HG03460 (cell line): Measurements from ENCODE around the gene CACNA2D3.

ENCODE experiments used
- ATAC-seq: cut with Tn5 transposase; IDR thresholded peaks from one replicate; pipeline ENCODE4 v1.9.1; 2021; ENCODE audit not compliant: unreplicated experiment

CACNA2D3 gene

DNA sequence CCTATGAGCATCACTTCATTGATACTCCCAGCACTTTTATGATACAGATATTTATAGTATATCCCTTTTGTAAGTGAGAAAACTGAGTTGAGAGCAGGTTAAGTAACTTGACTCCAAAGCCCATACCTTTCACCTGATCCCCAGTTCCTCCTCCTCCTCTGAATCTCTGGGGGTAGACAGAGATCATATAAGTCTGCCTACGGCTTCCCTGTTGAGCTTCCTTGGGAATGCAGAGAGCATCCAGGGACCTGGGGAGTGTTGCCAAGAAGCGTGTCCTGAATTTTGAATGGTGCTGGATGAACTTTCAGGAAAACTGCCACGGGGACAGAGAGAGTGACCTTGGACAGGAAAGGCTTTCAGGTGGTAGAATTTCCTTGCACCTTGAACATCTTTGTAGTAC, 537.0 kb downstream of the CACNA2D3 start:
- no peak for ATAC-seq

DNA sequence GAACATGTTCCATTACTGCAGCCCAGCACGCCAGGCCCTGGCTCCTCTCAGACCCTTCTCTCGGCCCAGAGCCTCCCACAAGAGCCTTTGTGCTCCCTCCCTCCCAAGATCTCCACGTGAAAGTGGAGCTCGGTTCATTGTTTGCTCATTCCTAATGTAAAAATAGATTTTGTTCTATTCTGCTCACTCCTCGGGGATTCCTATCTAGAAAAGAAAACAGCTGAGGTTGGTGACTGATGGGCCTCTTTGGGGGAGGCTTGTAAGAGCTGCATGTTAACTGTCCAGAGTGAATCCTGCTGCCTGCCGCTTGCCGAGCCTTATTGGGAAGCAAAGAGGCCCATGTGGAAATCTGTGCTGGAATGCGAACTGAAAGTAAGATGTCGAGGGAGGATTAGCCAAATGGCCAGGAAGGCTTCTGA, 538.4 kb downstream of the CACNA2D3 start:
- ATAC-seq, result no peak

DNA sequence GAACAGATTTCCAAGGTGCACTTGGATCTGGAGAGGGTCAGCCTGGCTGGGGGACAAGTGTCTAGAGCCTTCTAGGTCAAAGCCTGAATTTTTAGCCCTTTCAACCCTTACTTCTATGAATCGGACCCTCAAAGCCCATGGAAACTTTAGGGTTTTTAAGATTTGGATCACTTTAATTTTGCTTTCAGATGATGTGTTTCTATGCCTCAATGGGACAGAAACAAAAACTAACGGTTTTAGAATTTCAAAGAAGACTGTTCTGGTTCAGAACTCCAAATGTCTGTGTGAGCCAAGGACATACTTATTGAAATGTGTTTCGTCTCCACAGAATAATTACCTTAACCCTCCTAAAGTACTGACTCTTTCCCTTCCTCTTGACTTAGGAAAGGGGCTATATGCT, 538.8 kb downstream of the CACNA2D3 start:
- ATAC-seq, result no peak

DNA sequence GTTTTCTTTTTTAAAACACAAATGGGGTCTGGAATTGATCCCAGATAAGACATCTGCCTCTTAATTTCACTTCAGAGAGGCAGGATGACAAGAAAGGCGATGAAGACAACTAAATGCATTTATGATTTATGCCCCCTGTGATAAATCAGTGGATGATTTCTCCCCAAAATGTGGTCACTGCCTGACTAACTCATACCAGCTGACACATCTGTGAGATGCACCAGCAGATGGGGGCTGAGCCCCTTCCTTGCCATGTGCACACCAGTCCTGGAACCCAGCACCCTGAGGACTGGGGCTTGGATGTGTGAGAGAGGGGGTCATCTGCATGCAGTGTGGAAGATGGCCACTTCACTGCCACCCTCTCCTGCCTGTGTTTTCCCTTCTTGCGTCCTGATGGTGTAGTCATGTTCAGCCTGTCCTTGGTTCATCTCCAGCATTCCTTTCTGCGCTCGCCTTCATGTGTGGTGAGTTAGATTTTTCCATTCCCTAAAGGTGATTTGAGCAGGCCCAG, 541.2 kb downstream of the CACNA2D3 start:
- no peak for ATAC-seq

DNA sequence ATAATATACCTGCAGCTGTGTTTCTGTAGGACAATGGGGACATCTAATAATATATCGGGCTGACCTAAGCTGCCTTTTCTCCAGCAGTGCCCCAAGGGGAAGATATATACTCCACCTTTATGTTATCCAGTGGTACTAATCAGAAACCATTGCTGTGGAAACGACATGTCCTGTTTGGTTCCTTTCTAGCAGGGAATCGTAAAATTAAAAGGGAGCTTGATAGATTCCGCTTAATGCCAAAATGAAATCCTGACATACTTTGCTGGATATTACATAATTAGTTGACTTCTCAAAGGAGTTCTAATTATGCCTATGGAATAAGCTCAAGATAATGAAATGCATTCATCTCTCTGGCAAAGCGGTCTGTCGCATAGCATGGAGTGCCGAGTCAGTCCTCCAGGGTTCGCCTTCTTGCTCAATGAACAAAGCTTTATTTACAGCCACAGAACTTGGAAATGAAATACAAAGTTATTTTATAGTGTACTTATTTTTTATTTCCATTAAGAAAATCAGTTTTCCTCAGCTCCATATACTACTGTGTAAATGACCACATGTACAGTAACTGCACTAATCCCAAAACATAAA, 542.8 kb downstream of the CACNA2D3 start:
- no peak for ATAC-seq

DNA sequence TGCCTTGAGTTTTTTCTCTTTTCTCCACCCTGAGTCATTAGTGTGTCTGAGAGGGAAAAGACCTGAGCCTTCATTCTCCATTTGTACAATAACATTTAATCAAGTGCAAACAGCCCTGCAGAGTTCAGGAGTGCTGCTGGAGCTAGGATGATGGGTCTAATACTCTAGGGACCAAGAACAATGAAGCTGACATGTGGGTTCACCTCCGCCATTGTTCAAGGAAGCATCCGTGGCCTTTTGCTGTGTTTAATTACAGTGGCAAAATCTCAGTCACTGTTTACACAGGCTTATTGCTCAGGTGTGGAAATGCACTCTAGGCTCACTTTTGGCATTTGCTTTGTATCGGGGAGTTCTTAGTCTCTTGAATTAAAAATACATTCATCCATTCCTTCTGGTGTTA, 545.9 kb downstream of the CACNA2D3 start:
- ATAC-seq, result no peak

DNA sequence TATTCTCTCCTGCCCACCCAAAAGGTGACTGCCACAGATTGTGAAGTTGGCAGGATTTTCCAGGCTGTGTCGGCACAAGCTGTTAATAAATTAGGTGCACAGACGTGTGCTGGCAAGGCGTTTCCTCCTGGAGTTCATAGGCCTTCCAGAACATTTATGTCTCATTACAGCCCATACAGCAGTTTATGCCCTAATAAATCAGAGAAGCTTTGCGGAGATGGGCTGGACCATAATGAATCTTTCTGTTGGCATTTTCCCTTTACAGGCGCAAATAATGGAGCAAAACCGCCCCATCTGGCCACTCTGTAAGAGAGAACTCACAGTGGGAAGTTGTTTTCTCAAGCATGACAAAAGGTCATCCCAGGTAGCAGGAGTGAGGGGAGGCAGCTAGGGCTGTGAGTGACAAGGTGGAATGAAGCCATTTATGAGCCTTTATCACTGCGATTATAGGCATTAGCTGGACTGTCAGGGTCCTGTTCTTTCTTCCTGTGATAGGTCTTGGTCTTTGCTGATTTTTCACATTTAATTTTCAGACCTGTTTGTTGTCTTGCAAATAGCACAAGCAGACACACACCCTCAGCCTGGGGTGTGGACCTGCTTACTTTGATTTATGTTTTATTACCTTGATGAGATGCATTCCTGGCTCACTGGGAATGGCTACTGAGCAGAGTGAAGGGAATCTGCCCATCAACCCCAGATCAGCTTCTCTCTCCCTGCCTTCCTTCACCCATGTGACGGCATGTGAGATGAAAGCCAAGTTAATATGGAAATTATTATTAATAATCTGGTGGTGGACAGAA, 548.0 kb downstream of the CACNA2D3 start:
- ATAC-seq, result no peak

DNA sequence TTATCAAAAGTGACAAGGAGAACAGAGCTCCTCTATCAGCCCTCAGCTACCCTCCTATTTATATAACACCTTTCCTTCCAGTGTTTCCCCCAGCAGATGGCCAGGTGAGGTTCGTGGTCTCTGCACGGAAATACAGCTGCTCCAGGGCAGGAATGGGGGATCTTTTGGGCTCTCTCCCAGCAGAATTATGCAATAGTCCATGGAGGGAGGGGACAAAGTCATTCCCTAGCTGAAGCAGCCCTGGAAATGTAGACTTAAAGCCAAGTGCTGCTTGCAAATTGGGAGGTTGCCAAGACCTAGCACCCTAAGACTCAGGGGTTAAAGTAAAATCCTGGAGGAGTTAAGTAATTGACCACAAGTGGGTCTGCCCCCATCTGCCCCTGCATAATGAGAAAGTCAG, 549.2 kb downstream of the CACNA2D3 start:
- ATAC-seq, result no peak

DNA sequence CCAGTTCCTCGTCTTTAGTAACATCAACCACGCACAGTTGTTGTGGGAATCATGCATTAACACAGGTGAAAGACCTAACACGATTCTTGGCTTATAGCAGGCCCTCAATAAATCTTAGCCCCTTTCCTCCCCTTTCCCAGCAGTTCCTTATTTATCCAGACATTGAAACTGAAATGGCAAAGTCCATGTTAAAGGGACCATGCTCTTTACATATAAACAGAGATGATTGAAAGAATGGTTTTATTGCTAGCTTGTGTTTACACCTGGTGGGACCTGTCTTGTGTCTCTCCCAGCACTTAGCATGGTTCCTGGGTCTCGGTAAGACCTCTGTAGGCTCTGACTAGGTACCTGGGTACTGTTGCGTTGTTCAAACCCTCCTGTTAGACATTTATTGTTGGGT, 553.7 kb downstream of the CACNA2D3 start:
- no peak for ATAC-seq

DNA sequence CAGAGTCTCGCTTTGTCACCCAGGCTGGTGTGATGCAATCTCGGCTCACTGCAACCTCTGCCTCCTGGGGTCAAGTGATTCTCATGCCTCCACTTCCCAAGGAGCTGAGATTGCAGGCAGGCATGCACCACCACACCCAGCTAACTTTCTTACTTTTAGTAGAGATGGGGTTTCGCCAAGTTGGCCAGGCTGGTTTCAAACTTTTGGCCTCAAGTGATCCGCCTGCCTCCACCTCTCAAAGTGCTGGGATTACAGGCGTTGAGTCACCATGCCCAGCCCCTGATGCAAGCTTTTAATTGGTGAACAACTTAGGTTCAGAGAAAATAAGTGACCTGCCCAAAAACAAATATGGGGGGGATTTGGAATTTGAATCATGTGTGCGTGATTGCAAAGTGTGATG, 559.4 kb downstream of the CACNA2D3 start:
- ATAC-seq, result no peak

DNA sequence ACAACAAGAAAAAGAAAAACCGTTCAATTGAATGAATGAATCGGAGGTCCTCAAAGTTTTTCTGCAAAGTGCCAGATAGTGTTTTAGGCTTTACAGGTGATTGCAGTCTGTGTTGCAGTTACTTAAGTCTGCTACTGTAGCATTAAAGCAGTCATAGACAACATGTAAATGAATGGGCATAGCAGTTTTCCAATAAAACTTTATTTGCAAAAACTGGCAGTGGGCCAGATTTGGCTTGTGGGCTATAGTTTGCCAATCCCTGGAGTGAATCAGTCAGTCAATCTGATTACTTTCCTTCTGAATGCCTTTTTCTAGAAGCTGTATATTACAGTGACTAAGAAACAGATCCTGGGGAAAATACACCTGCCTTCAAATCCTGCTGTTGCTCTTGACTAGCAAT, 562.9 kb downstream of the CACNA2D3 start:
- no peak for ATAC-seq

DNA sequence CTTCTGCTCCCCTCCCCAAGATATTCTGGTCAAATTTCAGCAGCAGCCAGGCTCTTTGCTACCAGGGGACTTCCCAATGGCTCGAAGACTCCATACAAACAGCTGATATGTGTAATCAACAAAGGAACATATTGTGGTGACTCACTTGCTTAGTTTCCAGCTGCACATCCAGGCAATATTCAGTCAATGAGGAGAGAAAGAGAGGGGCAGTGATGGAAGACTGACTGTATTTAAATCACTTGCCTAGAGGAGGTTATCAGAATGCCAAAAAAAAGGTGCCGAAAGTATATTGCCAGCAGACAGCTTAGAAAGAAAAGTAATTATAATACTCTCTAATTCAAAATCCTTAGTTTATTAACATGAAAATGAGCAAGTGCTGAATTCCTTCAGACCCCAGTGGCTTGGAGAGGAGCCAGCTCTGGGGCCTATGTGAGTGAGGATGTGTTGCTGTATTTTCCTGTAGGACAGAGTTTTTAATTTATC, 569.0 kb downstream of the CACNA2D3 start:
- no peak for ATAC-seq

DNA sequence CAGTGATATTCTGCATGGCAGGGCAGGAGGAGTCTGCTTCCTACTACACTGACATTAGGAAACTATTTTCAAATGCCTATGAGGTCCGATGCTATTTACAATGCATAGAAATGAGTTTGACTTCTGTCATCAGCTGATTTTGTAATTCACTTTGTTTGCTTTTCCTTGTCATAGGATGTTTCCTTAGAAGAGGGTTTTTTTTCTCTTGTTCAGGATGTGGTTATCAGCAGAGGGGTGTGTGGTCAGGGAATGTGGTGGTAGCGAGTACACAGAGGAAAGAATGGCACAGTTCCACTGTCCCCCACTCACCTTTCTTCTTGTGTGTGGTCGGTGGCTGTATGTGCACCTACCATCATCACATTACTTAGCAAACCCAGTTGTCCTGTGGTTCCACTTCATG, 574.0 kb downstream of the CACNA2D3 start:
- no peak for ATAC-seq

DNA sequence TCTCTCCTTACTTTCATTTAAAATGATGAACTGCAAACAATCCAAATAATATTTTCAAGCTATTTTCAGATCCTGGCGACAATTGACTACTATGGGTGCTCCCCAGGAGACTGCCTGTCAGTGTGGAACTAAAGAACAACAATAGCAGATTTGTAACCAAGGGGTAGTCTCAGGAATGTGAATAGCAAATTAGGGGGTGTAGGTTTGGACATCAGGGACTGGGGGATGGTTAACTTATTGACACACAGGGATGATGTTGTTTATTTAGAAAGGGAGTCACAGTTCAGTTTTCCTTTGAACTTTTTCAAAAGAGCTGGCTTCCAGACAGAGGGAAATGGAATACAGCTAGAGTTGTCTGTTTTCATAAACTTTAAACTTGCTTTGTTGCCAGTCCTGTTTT, 575.7 kb downstream of the CACNA2D3 start:
- no peak for ATAC-seq

DNA sequence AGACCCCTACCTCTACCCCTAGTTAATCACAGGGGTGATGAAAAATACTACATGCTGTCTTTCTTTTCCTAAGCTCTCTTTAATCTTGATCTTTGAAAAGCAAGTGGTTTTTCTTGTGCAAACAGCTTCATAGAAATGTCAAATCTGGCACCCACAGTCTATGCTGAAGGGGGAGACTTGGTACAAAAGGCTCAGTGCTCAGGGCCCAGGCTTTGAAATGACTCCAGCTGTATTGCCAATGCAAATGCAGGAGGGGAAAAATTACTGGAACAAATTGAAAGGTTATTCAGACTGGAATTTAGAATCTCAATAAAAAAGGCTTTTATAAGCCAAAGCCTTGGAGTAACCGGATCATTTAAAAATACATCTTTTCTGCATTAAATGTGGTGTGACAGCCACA, 581.6 kb downstream of the CACNA2D3 start:
- no peak for ATAC-seq

DNA sequence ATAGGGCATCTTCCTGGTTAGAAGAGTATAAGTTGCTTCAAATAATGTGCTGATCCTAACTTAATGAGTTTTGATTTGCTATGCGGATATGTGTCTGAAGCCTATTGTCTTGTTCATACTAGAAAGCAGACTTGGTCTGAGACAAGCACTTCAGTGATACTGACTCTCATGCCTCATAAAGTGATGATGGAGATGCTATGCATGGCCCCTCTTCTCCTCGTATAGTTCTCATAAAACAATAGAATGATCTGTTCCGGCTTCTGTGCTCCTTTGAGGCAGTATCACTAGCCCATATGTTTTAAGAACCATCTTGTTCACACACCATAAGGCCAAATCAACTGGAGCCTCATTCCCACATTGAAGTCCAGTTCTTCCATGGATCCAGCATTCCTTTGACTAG, 583.4 kb downstream of the CACNA2D3 start:
- no peak for ATAC-seq

DNA sequence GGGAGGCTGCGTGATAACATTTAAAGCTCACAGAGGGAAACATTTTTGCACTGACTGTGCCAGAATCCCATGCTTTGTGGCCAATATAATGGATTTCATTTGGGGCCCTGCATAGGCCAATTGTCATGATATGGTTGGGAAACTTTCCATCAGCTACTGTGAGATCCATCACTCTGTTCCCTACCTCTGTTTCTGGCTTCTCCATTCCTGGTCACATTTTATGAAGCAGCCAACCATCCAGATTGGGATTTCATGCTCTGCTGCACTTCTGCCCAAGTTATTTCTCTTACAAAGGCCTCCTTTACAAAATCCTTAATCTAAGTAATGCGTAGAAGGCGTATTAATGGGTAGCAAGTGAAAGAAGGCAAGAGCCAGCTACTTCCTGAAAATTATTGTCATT, 584.4 kb downstream of the CACNA2D3 start:
- no peak for ATAC-seq

DNA sequence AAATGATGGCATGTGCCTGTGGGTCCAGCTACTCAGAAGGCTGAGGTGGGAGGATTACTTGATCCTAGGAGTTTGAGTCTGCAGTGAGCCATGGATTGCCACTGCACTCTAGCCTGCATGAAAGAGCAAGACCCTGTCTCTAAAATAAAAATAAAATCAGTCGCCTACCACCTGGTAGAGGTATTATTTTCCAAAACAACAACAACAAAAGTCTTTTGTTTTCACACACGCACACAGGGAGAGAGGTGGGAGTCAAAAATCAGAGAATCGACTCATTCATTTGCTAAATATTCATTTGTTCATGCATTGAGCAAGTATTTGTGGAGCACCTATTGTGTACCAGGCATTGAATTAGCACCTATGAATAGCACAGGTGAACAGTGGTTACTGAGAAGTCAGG, 587.4 kb downstream of the CACNA2D3 start:
- ATAC-seq, result no peak

DNA sequence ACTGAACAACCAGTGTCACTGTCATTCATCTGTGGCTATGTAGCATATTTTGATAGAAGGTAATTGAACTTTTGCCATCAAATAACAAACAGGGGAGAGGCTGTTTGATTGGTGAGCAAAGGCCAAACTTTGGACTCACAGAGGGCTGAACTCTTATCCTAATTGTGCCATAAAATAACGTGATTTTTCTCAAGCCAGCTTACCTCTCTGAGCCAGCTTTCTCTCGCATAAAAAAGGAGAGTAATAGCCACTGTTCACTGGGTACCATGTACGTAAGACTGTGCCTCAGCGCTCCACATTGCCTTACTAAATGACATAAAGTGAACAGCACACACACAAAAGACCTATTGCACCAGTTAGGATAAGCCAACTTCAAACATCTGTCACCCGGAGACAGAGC, 588.6 kb downstream of the CACNA2D3 start:
- no peak for ATAC-seq

DNA sequence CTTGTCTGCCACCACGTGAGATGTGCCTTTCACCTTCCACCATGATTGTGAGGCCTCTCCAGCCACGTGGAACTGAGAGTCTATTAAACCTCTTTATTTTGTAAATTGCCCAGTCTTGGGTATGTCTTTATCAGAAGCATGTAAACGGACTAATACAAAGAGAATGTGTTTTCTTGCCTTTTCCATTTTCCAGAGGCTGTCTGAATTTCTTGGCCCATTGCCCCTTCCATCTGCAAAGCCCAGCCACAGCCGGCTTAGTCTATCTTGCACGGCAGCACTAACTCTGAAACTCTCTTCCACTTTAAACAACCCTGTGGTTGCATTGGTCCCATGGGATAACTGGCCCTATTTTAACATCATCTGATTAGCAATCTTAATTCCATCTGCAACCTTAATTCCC, 590.2 kb downstream of the CACNA2D3 start:
- no peak for ATAC-seq

DNA sequence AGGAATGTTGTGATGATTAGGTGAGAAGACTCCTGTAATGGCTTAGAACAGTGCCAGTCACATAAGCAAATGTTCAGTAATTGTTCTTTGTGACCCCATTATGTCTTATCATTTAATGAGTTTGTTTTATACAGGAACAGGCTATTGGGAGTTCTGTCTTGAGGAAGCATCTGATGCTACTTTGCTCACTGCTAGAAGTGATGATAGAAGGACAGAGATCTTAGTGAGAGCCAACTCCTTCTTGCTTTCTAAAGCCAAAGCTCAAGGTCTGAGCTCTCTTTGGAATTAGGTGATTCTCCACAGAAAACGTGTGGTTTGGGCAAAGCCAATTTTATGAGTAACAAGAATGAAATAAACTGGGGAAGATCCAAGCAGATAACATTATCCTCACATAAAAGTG, 590.7 kb downstream of the CACNA2D3 start:
- no peak for ATAC-seq

DNA sequence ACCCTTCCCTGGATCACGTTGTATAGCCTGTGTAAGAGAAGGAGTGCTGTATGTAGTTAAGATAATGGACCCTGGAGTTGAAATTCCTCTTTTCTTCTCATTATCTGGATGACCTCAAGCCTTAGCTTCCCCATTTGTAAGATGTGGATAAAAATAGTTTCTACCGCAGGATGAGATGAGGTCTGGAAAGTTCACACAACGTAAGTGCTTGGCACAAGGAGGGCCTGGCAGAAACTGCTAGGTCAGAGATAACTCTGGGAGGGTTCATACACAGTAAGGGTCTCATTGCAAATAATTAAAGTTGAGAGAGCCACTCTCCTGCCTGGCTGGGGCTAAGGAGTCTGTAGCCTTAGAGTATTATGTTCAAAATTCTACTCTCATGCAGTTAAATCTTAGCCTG, 591.1 kb downstream of the CACNA2D3 start:
- no peak for ATAC-seq

DNA sequence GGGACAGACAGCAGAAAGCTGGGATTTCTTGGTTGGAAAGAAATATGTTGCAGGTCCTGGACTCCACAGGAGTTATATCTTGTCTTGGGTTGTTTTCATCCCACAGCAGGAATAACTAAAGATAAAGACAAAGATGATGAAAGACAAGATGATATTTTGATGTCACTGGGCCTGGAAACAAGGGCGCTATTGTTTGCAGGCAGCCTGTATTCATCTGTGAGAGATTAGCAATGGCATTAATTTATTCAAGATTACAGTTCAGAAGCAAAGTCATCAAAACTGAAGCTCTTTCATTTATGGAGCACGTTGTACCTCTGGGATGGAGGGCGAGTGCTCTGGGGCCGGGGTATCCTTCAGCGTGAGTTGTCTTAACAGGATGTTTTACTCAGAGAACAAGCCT, 591.7 kb downstream of the CACNA2D3 start:
- no peak for ATAC-seq
